OCI-LY7 (cell line): ENCODE results near the gene FCAMR. TPM values are rescaled to one million over a fixed set of nuclear protein-coding genes. Genes with fewer than 3 reads are reported as not detected.
A peak's percentile ranks its signal among the peaks of the same experiment; 100 is the strongest.

ENCODE experiments used
- BruUV-seq: library from RNA; stranded (reverse); fragments of 400-500 nt; replicated peaks from 2 replicates; lab custom pipeline; 2021; lab: Mats Ljungman, UMichigan
- CTCF ChIA-PET: fragments of 300-600 bp; sonication (Branson Sonifier 250); formaldehyde crosslinking; loops from one replicate; lab custom pipeline; 2022; ENCODE audit warnings: antibody characterized with exemption; ENCODE audit not compliant: unreplicated experiment; lab: Charles Lee
- POLR2A ChIA-PET: fragments of 300-600 bp; sonication (Branson Sonifier 250); formaldehyde crosslinking; loops from one replicate; lab custom pipeline; 2022; ENCODE audit warnings: antibody characterized with exemption; lab: Charles Lee
- DNase-seq: peaks from one replicate; pipeline ENCODE4 v3.0.0-alpha.2; 2015; ENCODE audit warnings: low spot score
- H2AFZ ChIP-seq: fragments of 200-600 bp; sonication (generic), shearing (Covaris generic); 2 replicates; pipeline ENCODE4 v1.6.1; 2014; ENCODE audit warnings: mild to moderate bottlenecking, antibody characterized with exemption, low read length, moderate library complexity
- H3K27ac ChIP-seq: fragments of 200-600 bp; sonication (generic); 2 replicates; pipeline ENCODE4 v1.5.1; 2014; ENCODE audit warnings: mixed run types, low read depth, mild to moderate bottlenecking, moderate library complexity, low read length, inconsistent platforms; ENCODE audit not compliant: poor library complexity, severe bottlenecking
- H3K36me3 ChIP-seq: fragments of 200-600 bp; sonication (generic); 2 replicates; pipeline ENCODE4 v1.6.1; 2014; ENCODE audit warnings: mild to moderate bottlenecking, antibody characterized with exemption, low read length, moderate library complexity, mixed read lengths; ENCODE audit not compliant: insufficient read depth
- H3K4me1 ChIP-seq: fragments of 200-600 bp; sonication (generic); 2 replicates; pipeline ENCODE4 v1.5.1; 2014; ENCODE audit warnings: mild to moderate bottlenecking, low read length; ENCODE audit not compliant: insufficient read depth, poor library complexity, severe bottlenecking
- H3K4me2 ChIP-seq: fragments of 200-600 bp; sonication (generic); 2 replicates; pipeline ENCODE4 v1.6.1; 2014; ENCODE audit warnings: mild to moderate bottlenecking, low read length
- H3K4me3 ChIP-seq: fragments of 200-600 bp; sonication (generic); 2 replicates; pipeline ENCODE4 v1.5.1; 2014; ENCODE audit warnings: mild to moderate bottlenecking, low read depth, low read length; ENCODE audit not compliant: poor library complexity, severe bottlenecking
- H3K79me2 ChIP-seq: fragments of 200-600 bp; sonication (generic); 2 replicates; pipeline ENCODE4 v1.6.1; 2016; ENCODE audit warnings: low read depth, mild to moderate bottlenecking, low read length, moderate library complexity, mixed read lengths; ENCODE audit not compliant: insufficient read depth
- H3K9me2 ChIP-seq: fragments of 200-600 bp; sonication (generic); 2 replicates; pipeline ENCODE4 v1.6.1; 2016; ENCODE audit warnings: mild to moderate bottlenecking, low read length, mixed read lengths; ENCODE audit not compliant: insufficient read depth
- H3K9me3 ChIP-seq: fragments of 200-600 bp; sonication (generic); 2 replicates; pipeline ENCODE4 v1.6.1; 2014; ENCODE audit warnings: mild to moderate bottlenecking, mixed run types, low read length, mixed read lengths
- H4K20me1 ChIP-seq: fragments of 200-600 bp; sonication (generic); 2 replicates; pipeline ENCODE4 v1.6.1; 2014; ENCODE audit warnings: mild to moderate bottlenecking, antibody characterized with exemption, low read length, moderate library complexity, mixed read lengths; ENCODE audit not compliant: insufficient read depth
- EZH2phosphoT487 ChIP-seq: fragments of 200-600 bp; sonication (generic); IDR thresholded peaks from 2 replicates; pipeline ENCODE4 v1.6.1; 2018; ENCODE audit warnings: low read depth, borderline replicate concordance, mild to moderate bottlenecking, mixed run types, antibody characterized with exemption, low read length, moderate library complexity, mixed read lengths
- intact Hi-C: fragments of 100-400 bp; cut with micrococcal nuclease; formaldehyde crosslinking; loops from one replicate; pipeline ENCODE4 v1.10.0; 2022; ENCODE audit not compliant: unreplicated experiment
- total RNA-seq, 2 experiments: library from RNA; depleted of rRNA in 1 of 2; stranded (reverse); fragments of >200 nt in 1 of 2; shearing (Covaris generic) in 1 of 2; gene quantifications; 2 replicates each; pipeline ENCODE4 v1.2.3, GENCODE V29; 2014 to 2022
- TF ChIP-seq, protein P1 (sequence below): fragments of 200-600 bp; sonication (generic); conservative IDR thresholded peaks from 2 replicates; pipeline ENCODE4 v1.5.1; 2014; ENCODE audit warnings: mild to moderate bottlenecking, antibody characterized with exemption, low read length, moderate library complexity, mixed read lengths

The FCAMR gene
- total RNA-seq, 2 experiments from 2014 or later, result not detected

DNA sequence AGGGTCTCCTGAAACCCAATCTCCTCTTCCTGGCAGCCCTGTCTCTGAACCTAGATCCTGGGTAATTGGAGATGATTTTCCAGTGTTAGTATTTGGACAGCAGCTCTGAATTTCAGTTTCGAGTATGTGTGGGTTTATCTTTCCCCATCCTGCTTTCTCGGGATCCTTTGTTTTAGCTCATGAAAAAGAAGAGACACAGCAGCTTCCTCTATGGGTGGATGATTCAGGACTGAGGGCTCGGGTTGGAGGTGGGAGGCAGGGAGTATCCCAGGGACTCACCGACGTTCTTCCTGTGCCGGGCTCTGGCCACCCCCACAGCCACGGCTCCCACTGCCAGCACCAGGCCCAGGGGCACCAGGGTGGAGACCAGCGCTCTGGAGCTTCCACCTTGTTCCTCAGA lies 38.1 kb downstream of the FCAMR start:
- H3K79me2 ChIP-seq, result no peaks in the 10 kb centered on the region
- H3K9me2 ChIP-seq, result no peaks in the 10 kb centered on the region
- ChIA-PET CTCF (interaction anchor here (0.6 to 1.5 kb wide), 7 partner anchors 11 to 301 kb away, joined by 3 to 6 read pairs (median 4); partner anchors contain the start of gene FCMR), POLR2A (interaction anchor here (0.5 to 3.8 kb wide), 4 partner anchors 10 to 302 kb away, joined by 3 to 23 read pairs (median 4); partner anchors contain the start of gene FCMR)
- H3K9me3 ChIP-seq, result no peaks in the 10 kb centered on the region
- no peak overlapping the region for H3K27ac ChIP-seq
- no peak overlapping the region for H3K4me3 ChIP-seq
- TF ChIP-seq EZH2phosphoT487, result no peak
- TF ChIP-seq, protein P1, sequence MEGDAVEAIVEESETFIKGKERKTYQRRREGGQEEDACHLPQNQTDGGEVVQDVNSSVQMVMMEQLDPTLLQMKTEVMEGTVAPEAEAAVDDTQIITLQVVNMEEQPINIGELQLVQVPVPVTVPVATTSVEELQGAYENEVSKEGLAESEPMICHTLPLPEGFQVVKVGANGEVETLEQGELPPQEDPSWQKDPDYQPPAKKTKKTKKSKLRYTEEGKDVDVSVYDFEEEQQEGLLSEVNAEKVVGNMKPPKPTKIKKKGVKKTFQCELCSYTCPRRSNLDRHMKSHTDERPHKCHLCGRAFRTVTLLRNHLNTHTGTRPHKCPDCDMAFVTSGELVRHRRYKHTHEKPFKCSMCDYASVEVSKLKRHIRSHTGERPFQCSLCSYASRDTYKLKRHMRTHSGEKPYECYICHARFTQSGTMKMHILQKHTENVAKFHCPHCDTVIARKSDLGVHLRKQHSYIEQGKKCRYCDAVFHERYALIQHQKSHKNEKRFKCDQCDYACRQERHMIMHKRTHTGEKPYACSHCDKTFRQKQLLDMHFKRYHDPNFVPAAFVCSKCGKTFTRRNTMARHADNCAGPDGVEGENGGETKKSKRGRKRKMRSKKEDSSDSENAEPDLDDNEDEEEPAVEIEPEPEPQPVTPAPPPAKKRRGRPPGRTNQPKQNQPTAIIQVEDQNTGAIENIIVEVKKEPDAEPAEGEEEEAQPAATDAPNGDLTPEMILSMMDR, result no peak
- H3K4me1 ChIP-seq, result peaks cover 17% of the 10 kb centered on the region
- DNase-seq, result no peak
- H3K4me2 ChIP-seq, result no peak overlapping the region
- intact Hi-C loops, result loop anchor here (5.0 kb wide), 1 partner anchor 120 kb away; the partner anchor contains the start of genes PFKFB2 and YOD1
- BruUV-seq, result no TSS peak
- H3K36me3 ChIP-seq, result no peaks in the 10 kb centered on the region
- H4K20me1 ChIP-seq, result no peaks in the 10 kb centered on the region
- H2AFZ ChIP-seq, result no peak overlapping the region

DNA sequence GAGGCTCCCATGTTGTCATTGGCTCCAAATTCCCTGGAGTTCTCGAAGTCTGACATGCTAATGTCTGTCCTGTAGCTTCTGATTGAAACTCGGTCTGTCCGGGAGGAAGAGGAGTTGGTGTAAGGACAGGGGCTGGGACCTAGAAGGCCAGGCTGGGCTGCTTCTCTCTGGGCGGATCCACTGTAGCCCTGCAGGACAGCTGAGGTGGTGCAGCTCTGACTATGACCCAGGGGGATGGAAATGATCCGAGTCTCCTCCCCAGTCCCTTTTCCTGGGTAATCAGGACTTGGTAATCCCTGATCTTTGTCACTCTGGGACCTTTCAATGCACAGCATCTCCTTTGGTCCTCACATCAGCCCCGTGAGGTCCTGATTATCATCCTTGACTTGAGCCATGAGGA lies 38.6 kb downstream of the FCAMR start:
- Histone ChIP-seq H4K20me1 (no peaks in the 10 kb centered on the region), H3K9me2 (no peaks in the 10 kb centered on the region), H3K4me3 (no peak overlapping the region), H3K4me2 (no peak overlapping the region), H3K27ac (no peak overlapping the region), H3K4me1 (peaks cover 17% of the 10 kb centered on the region), H2AFZ (no peak overlapping the region), H3K9me3 (no peaks in the 10 kb centered on the region), H3K79me2 (no peaks in the 10 kb centered on the region), H3K36me3 (no peaks in the 10 kb centered on the region)
- DNase-seq, result peak; percentile 25
- BruUV-seq, result no TSS peak
- intact Hi-C loops, result loop anchor here (5.0 kb wide), 1 partner anchor 121 kb away; the partner anchor contains the start of genes PFKFB2 and YOD1
- CTCF ChIA-PET, result interaction anchor here (0.8 to 1.5 kb wide), 5 partner anchors 10 to 301 kb away, joined by 3 to 6 read pairs (median 4); partner anchors contain the start of gene FCMR
- no peak for TF ChIP-seq EZH2phosphoT487
- TF ChIP-seq, protein P1, result peak; percentile 33; the same call in 1 of the 2 replicates
- POLR2A ChIA-PET, result interaction anchor here (1.0 to 3.8 kb wide), 3 partner anchors 10 to 19 kb away, joined by 4 to 23 read pairs (median 4); partner anchors contain the start of gene FCMR
